ENCODE data around the gene TNFRSF9. TPM values are rescaled to one million over a fixed set of nuclear protein-coding genes. Genes with fewer than 3 reads are reported as not detected.

TNFRSF9 gene
- polyA plus RNA-seq, 2 of the 4 experiments (the other 2 are of a cell fraction): 0.75 to 3.2 TPM

GRCh38 chr1:7893529-7894180, 47.0 kb downstream of the TNFRSF9 start:
- WGBS (ENCODE audit: missing lambda C conversion rate): 59% methylated on average over 13 of the region's 13 CpGs
- Histone ChIP-seq H3K27ac (peak overlapping the region; percentile 56 to 78; a peak in 4 of 6 replicates), H3K4me1 (peaks cover 25% of the 10 kb centered on the region), H3K4me3 (no peak overlapping the region), H3K9me3 (no peaks in the 10 kb centered on the region), H3K4me2 (peak overlapping the region; percentile 47)
- FAIRE-seq: no peak
- TF ChIP-seq RFX5 (IDR thresholded peaks at IDR 0.05) (no peak), FOSL2 (IDR thresholded peaks at IDR 0.05) (peak; percentile 40; the same call in 1 of the 2 replicates), FOSL2 (CRISPR knock-in tag; IDR thresholded peaks at IDR 0.05) (peak; percentile 61), CEBPB (IDR thresholded peaks at IDR 0.05) (peak in 1 of 2 experiments; percentile 27; a peak in 1 of 4 replicates)
- ChIA-PET POLR2A (interaction anchor here (0.6 kb wide), 1 partner anchor 105 kb away, joined by 4 read pairs; no protein-coding TSS in a partner anchor), CTCF (interaction anchor here (0.6 to 4.4 kb wide), 4 partner anchors 10 to 225 kb away, joined by 3 to 20 read pairs (median 4); no protein-coding TSS in a partner anchor)
- peak; percentile 92 to 94 for ATAC-seq
- DNase-seq (ENCODE audit: low read depth in 1 of 2, low spot score in 1 of 2): peak in 1 of 2 experiments; percentile 44

GRCh38 chr1:7891804-7892203, 48.8 kb downstream of the TNFRSF9 start:
- no peak overlapping the region for H3K4me2 ChIP-seq
- no peak for TF ChIP-seq MAZ (IDR thresholded peaks at IDR 0.05; ENCODE audit: borderline replicate concordance, low read depth, low read length)
- TF ChIP-seq FOSB (CRISPR knock-in tag; IDR thresholded peaks at IDR 0.05): no peak
- no peak for TF ChIP-seq ELK1 (IDR thresholded peaks at IDR 0.05; ENCODE audit: low read depth, low read length)
- TF ChIP-seq EP300 (IDR thresholded peaks at IDR 0.05): no peak
- TF ChIP-seq FOSL2 (IDR thresholded peaks at IDR 0.05): no peak
- no peak for TF ChIP-seq FOSL2 (CRISPR knock-in tag; IDR thresholded peaks at IDR 0.05)
- no peak for TF ChIP-seq MYC (IDR thresholded peaks at IDR 0.05; ENCODE audit: borderline replicate concordance, low read length)
- TF ChIP-seq PHF8 (IDR thresholded peaks at IDR 0.05; ENCODE audit: borderline replicate concordance, low read depth): no peak
- TF ChIP-seq HOXB5 (CRISPR knock-in tag; IDR thresholded peaks at IDR 0.05): no peak
- no peak for TF ChIP-seq ZFP36 (IDR thresholded peaks at IDR 0.05; ENCODE audit: borderline replicate concordance, partially characterized antibody)
- TF ChIP-seq SREBF2 (IDR thresholded peaks at IDR 0.05): no peak
- no peak for TF ChIP-seq TFCP2L1 (CRISPR knock-in tag; IDR thresholded peaks at IDR 0.05)
- no peak for TF ChIP-seq HOXB13 (CRISPR knock-in tag; IDR thresholded peaks at IDR 0.05; ENCODE audit: low read depth)
- no peak for TF ChIP-seq ZC3H11A (IDR thresholded peaks at IDR 0.05)
- TF ChIP-seq CTCF (IDR thresholded peaks at IDR 0.05): no peak
- TF ChIP-seq BCL3 (IDR thresholded peaks at IDR 0.05): no peak
- TF ChIP-seq GATA3 (IDR thresholded peaks at IDR 0.05; ENCODE audit: borderline replicate concordance): no peak
- TF ChIP-seq NFE2L2 (conservative IDR thresholded peaks at IDR 0.05; ENCODE audit: low read length): no peak
- TF ChIP-seq HDAC2 (IDR thresholded peaks at IDR 0.05): no peak
- TF ChIP-seq FOXS1 (CRISPR knock-in tag; IDR thresholded peaks at IDR 0.05): no peak
- TF ChIP-seq EHMT2 (IDR thresholded peaks at IDR 0.05; ENCODE audit: low read depth): no peak
- DNase-seq (ENCODE audit: low read depth in 1 of 2, low spot score in 1 of 2) (no peak), FAIRE-seq (no peak), ATAC-seq (no peak)
- ChIA-PET CTCF (interaction anchor here (1.8 to 4.4 kb wide), 2 partner anchors 12 to 223 kb away, joined by 4 to 20 read pairs; no protein-coding TSS in a partner anchor), POLR2A (no interaction called here)
- H3K4me1 ChIP-seq: peaks cover 30% of the 10 kb centered on the region
- no peaks in the 10 kb centered on the region for H3K9me3 ChIP-seq
- WGBS (ENCODE audit: missing lambda C conversion rate): 73% methylated on average over 5 of the region's 9 CpGs
- peak overlapping the region in 1 of 2 experiments; percentile 78; a peak in 1 of 6 replicates for H3K27ac ChIP-seq
- H3K4me3 ChIP-seq: no peak overlapping the region

All from A549 (cell line).